ENCODE measurements around the gene ALB.

The ALB gene

GRCh38 chr4:73426666-73427065, 22.6 kb downstream of the ALB start:
- Histone ChIP-seq H3K4me1 (ENCODE audit: insufficient read depth, low read length) (no peaks in the 10 kb centered on the region), H3K36me3 (ENCODE audit: insufficient read depth, low read length) (no peaks in the 10 kb centered on the region), H3K27me3 (ENCODE audit: insufficient read depth, low read length) (no peaks in the 10 kb centered on the region), H2AFZ (ENCODE audit: low read depth, low read length) (no peak overlapping the region), H3K9me3 (ENCODE audit: low read length) (no peaks in the 10 kb centered on the region), H3K4me3 (ENCODE audit: low read length) (no peak overlapping the region)

- Histone ChIP-seq H3K4me3 (ENCODE audit: low read length) (no peak overlapping the region), H3K36me3 (ENCODE audit: insufficient read depth, low read length) (no peaks in the 10 kb centered on the region), H2AFZ (ENCODE audit: low read depth, low read length) (no peak overlapping the region), H3K9me3 (ENCODE audit: low read length) (no peaks in the 10 kb centered on the region), H3K4me1 (ENCODE audit: insufficient read depth, low read length) (no peaks in the 10 kb centered on the region), H3K27me3 (ENCODE audit: insufficient read depth, low read length) (no peaks in the 10 kb centered on the region)
Observed at GRCh38 chr4:73429118-73429517, 25.0 kb downstream of the ALB start.

GRCh38 chr4:73429826-73430587, 25.9 kb downstream of the ALB start:
- Histone ChIP-seq H2AFZ (ENCODE audit: low read depth, low read length) (no peak overlapping the region), H3K4me3 (ENCODE audit: low read length) (no peak overlapping the region), H3K27me3 (ENCODE audit: insufficient read depth, low read length) (no peaks in the 10 kb centered on the region), H3K36me3 (ENCODE audit: insufficient read depth, low read length) (no peaks in the 10 kb centered on the region), H3K4me1 (ENCODE audit: insufficient read depth, low read length) (no peaks in the 10 kb centered on the region), H3K9me3 (ENCODE audit: low read length) (no peaks in the 10 kb centered on the region)

GRCh38 chr4:73431813-73432168, 27.7 kb downstream of the ALB start:
- Histone ChIP-seq H2AFZ (ENCODE audit: low read depth, low read length) (no peak overlapping the region), H3K4me3 (ENCODE audit: low read length) (no peak overlapping the region), H3K36me3 (ENCODE audit: insufficient read depth, low read length) (no peaks in the 10 kb centered on the region), H3K4me1 (ENCODE audit: insufficient read depth, low read length) (no peaks in the 10 kb centered on the region), H3K27me3 (ENCODE audit: insufficient read depth, low read length) (no peaks in the 10 kb centered on the region), H3K9me3 (ENCODE audit: low read length) (no peaks in the 10 kb centered on the region)

GRCh38 chr4:73432169-73433000, 28.3 kb downstream of the ALB start:
- no peaks in the 10 kb centered on the region for H3K9me3 ChIP-seq (ENCODE audit: low read length)
- H3K4me1 ChIP-seq (ENCODE audit: insufficient read depth, low read length): no peaks in the 10 kb centered on the region
- no peaks in the 10 kb centered on the region for H3K27me3 ChIP-seq (ENCODE audit: insufficient read depth, low read length)
- no peak overlapping the region for H3K4me3 ChIP-seq (ENCODE audit: low read length)
- H2AFZ ChIP-seq (ENCODE audit: low read depth, low read length): no peak overlapping the region
- no peaks in the 10 kb centered on the region for H3K36me3 ChIP-seq (ENCODE audit: insufficient read depth, low read length)

- Histone ChIP-seq H2AFZ (ENCODE audit: low read depth, low read length) (no peak overlapping the region), H3K27me3 (ENCODE audit: insufficient read depth, low read length) (no peaks in the 10 kb centered on the region), H3K9me3 (ENCODE audit: low read length) (no peaks in the 10 kb centered on the region), H3K36me3 (ENCODE audit: insufficient read depth, low read length) (no peaks in the 10 kb centered on the region), H3K4me1 (ENCODE audit: insufficient read depth, low read length) (no peaks in the 10 kb centered on the region), H3K4me3 (ENCODE audit: low read length) (no peak overlapping the region)
Observed at GRCh38 chr4:73433140-73433539, 29.1 kb downstream of the ALB start.

GRCh38 chr4:73434311-73434710, 30.2 kb downstream of the ALB start:
- Histone ChIP-seq H3K27me3 (ENCODE audit: insufficient read depth, low read length) (no peaks in the 10 kb centered on the region), H3K9me3 (ENCODE audit: low read length) (no peaks in the 10 kb centered on the region), H2AFZ (ENCODE audit: low read depth, low read length) (no peak overlapping the region), H3K4me3 (ENCODE audit: low read length) (no peak overlapping the region), H3K36me3 (ENCODE audit: insufficient read depth, low read length) (no peaks in the 10 kb centered on the region), H3K4me1 (ENCODE audit: insufficient read depth, low read length) (no peaks in the 10 kb centered on the region)

- Histone ChIP-seq H2AFZ (ENCODE audit: low read depth, low read length) (no peak within 1 kb of the TSS), H3K4me3 (ENCODE audit: low read length) (no peak within 1 kb of the TSS), H3K36me3 (ENCODE audit: insufficient read depth, low read length) (no peaks in the 10 kb centered on the region), H3K27me3 (ENCODE audit: insufficient read depth, low read length) (no peaks in the 10 kb centered on the region), H3K4me1 (ENCODE audit: insufficient read depth, low read length) (no peaks in the 10 kb centered on the region), H3K9me3 (ENCODE audit: low read length) (no peaks in the 10 kb centered on the region)
Observed at GRCh38 chr4:73435984-73436383, 31.9 kb downstream of the ALB start, which contains the start of gene AFP. AFP (plus strand) TSS chr4:73436221; CDS start chr4:73436263, 42 bp downstream.

- Histone ChIP-seq H3K4me3 (ENCODE audit: low read length) (no peak overlapping the region), H3K27me3 (ENCODE audit: insufficient read depth, low read length) (peaks cover 3% of the 10 kb centered on the region), H3K36me3 (ENCODE audit: insufficient read depth, low read length) (no peaks in the 10 kb centered on the region), H2AFZ (ENCODE audit: low read depth, low read length) (no peak overlapping the region), H3K4me1 (ENCODE audit: insufficient read depth, low read length) (no peaks in the 10 kb centered on the region), H3K9me3 (ENCODE audit: low read length) (no peaks in the 10 kb centered on the region)
Observed at GRCh38 chr4:73436674-73437557, 32.8 kb downstream of the ALB start.

GRCh38 chr4:73437558-73437956, 33.5 kb downstream of the ALB start:
- no peak overlapping the region for H3K4me3 ChIP-seq (ENCODE audit: low read length)
- H3K27me3 ChIP-seq (ENCODE audit: insufficient read depth, low read length): peaks cover 3% of the 10 kb centered on the region
- H3K36me3 ChIP-seq (ENCODE audit: insufficient read depth, low read length): no peaks in the 10 kb centered on the region
- no peak overlapping the region for H2AFZ ChIP-seq (ENCODE audit: low read depth, low read length)
- no peaks in the 10 kb centered on the region for H3K9me3 ChIP-seq (ENCODE audit: low read length)
- H3K4me1 ChIP-seq (ENCODE audit: insufficient read depth, low read length): no peaks in the 10 kb centered on the region

GRCh38 chr4:73438048-73438447, 34.0 kb downstream of the ALB start:
- Histone ChIP-seq H3K9me3 (ENCODE audit: low read length) (no peaks in the 10 kb centered on the region), H3K36me3 (ENCODE audit: insufficient read depth, low read length) (no peaks in the 10 kb centered on the region), H3K4me1 (ENCODE audit: insufficient read depth, low read length) (no peaks in the 10 kb centered on the region), H3K27me3 (ENCODE audit: insufficient read depth, low read length) (peaks cover 3% of the 10 kb centered on the region), H2AFZ (ENCODE audit: low read depth, low read length) (no peak overlapping the region), H3K4me3 (ENCODE audit: low read length) (no peak overlapping the region)

GRCh38 chr4:73438582-73439215, 34.6 kb downstream of the ALB start:
- no peaks in the 10 kb centered on the region for H3K9me3 ChIP-seq (ENCODE audit: low read length)
- H3K36me3 ChIP-seq (ENCODE audit: insufficient read depth, low read length): no peaks in the 10 kb centered on the region
- H3K4me3 ChIP-seq (ENCODE audit: low read length): no peak overlapping the region
- no peak overlapping the region for H2AFZ ChIP-seq (ENCODE audit: low read depth, low read length)
- peaks cover 3% of the 10 kb centered on the region for H3K27me3 ChIP-seq (ENCODE audit: insufficient read depth, low read length)
- no peaks in the 10 kb centered on the region for H3K4me1 ChIP-seq (ENCODE audit: insufficient read depth, low read length)
